ENCODE data around the gene SHLD1. TPM values are rescaled to one million over a fixed set of nuclear protein-coding genes. Genes with fewer than 3 reads are reported as not detected.

SHLD1 gene
- total RNA-seq, 2 donors from 2014 or later, result 4.6 to 5.3 TPM

GRCh38 chr20:5864428-5864827 is 114.2 kb downstream of the SHLD1 start:
- no peak for TF ChIP-seq CTCF (IDR thresholded peaks at IDR 0.05)
- no peak for ATAC-seq (ENCODE audit: insufficient number of reproducible peaks, low FRiP score, low read depth)

GRCh38 chr20:5864873-5865587 is 114.8 kb downstream of the SHLD1 start:
- H3K9me3 ChIP-seq, result no peaks in the 10 kb centered on the region
- DNase-seq (ENCODE audit: low spot score), result no peak
- H3K27me3 ChIP-seq (replicated peaks; ENCODE audit: insufficient read depth), result no peaks in the 10 kb centered on the region
- no peak overlapping the region for H3K27ac ChIP-seq
- no peaks in the 10 kb centered on the region for H3K36me3 ChIP-seq
- peaks cover 3 to 8% of the 10 kb centered on the region in 2 donors for H3K4me1 ChIP-seq (ENCODE audit: control insufficient read depth in 1 of 2, low read depth in 2 of 2)
- H3K4me3 ChIP-seq, result no peak overlapping the region
- no peak for ATAC-seq (ENCODE audit: insufficient number of reproducible peaks, low FRiP score, low read depth)
- TF ChIP-seq CTCF (IDR thresholded peaks at IDR 0.05), result no peak

More at GRCh38 chr20:5864428-5864827, 114.2 kb downstream of the SHLD1 start:
- Histone ChIP-seq H3K4me1 (ENCODE audit: control insufficient read depth in 1 of 2, low read depth in 2 of 2) (peaks cover 3 to 8% of the 10 kb centered on the region in 2 donors), H3K4me3 (no peak overlapping the region), H3K9me3 (no peaks in the 10 kb centered on the region), H3K36me3 (no peaks in the 10 kb centered on the region), H3K27ac (no peak overlapping the region), H3K27me3 (replicated peaks; ENCODE audit: insufficient read depth) (no peaks in the 10 kb centered on the region)
- DNase-seq (ENCODE audit: low spot score), result no peak

GRCh38 chr20:5865604-5866003 is 115.4 kb downstream of the SHLD1 start:
- Histone ChIP-seq H3K9me3 (no peaks in the 10 kb centered on the region), H3K27me3 (replicated peaks; ENCODE audit: insufficient read depth) (no peaks in the 10 kb centered on the region), H3K27ac (no peak overlapping the region), H3K36me3 (no peaks in the 10 kb centered on the region), H3K4me3 (no peak overlapping the region), H3K4me1 (ENCODE audit: control insufficient read depth in 1 of 2, low read depth in 2 of 2) (peaks cover 3 to 8% of the 10 kb centered on the region in 2 donors)
- TF ChIP-seq CTCF (IDR thresholded peaks at IDR 0.05), result no peak
- ATAC-seq (ENCODE audit: insufficient number of reproducible peaks, low FRiP score, low read depth) (no peak), DNase-seq (ENCODE audit: low spot score) (no peak)

GRCh38 chr20:5870568-5870981 is 120.4 kb downstream of the SHLD1 start:
- ATAC-seq (ENCODE audit: insufficient number of reproducible peaks, low FRiP score, low read depth) (no peak), DNase-seq (ENCODE audit: low spot score) (no peak)
- TF ChIP-seq CTCF (IDR thresholded peaks at IDR 0.05), result no peak
- Histone ChIP-seq H3K4me3 (no peak overlapping the region), H3K27me3 (replicated peaks; ENCODE audit: insufficient read depth) (no peaks in the 10 kb centered on the region), H3K27ac (no peak overlapping the region), H3K4me1 (ENCODE audit: control insufficient read depth in 1 of 2, low read depth in 2 of 2) (no peaks in the 10 kb centered on the region), H3K9me3 (no peaks in the 10 kb centered on the region), H3K36me3 (no peaks in the 10 kb centered on the region)

GRCh38 chr20:5871459-5872410 is 121.5 kb downstream of the SHLD1 start:
- H3K27ac ChIP-seq, result no peak overlapping the region
- ATAC-seq (ENCODE audit: insufficient number of reproducible peaks, low FRiP score, low read depth) (no peak), DNase-seq (ENCODE audit: low spot score) (no peak)
- no peaks in the 10 kb centered on the region for H3K36me3 ChIP-seq
- H3K4me3 ChIP-seq, result no peak overlapping the region
- TF ChIP-seq CTCF (IDR thresholded peaks at IDR 0.05), result no peak
- no peaks in the 10 kb centered on the region for H3K27me3 ChIP-seq (replicated peaks; ENCODE audit: insufficient read depth)
- H3K9me3 ChIP-seq, result no peaks in the 10 kb centered on the region
- H3K4me1 ChIP-seq (ENCODE audit: control insufficient read depth in 1 of 2, low read depth in 2 of 2), result no peaks in the 10 kb centered on the region
